GM10266 (cell line): ENCODE results near the gene PPP1R27.

Experiments used
- DNase-seq: peaks from one replicate; pipeline ENCODE4 v3.0.0; 2012; ENCODE audit errors: extremely low spot score
- CTCF ChIP-seq: IDR thresholded peaks from 2 replicates; pipeline ENCODE4 v1.5.1; 2012; ENCODE audit warnings: mild to moderate bottlenecking, low read depth; ENCODE audit not compliant: control insufficient read depth, insufficient read depth; ENCODE audit errors: missing control alignments

The PPP1R27 gene

GRCh38 chr17:81814748-81815645 is 19.9 kb downstream of the PPP1R27 start:
- DNase-seq, result no peak
- TF ChIP-seq CTCF, result no peak

- no peak for TF ChIP-seq CTCF
- no peak for DNase-seq
Measured at GRCh38 chr17:81813861-81814683, 20.8 kb downstream of the PPP1R27 start.

GRCh38 chr17:81813371-81813684 is 21.5 kb downstream of the PPP1R27 start:
- no peak for DNase-seq
- no peak for TF ChIP-seq CTCF

- no peak for DNase-seq
- no peak for TF ChIP-seq CTCF
Measured at GRCh38 chr17:81812571-81813370, 22.1 kb downstream of the PPP1R27 start.

- DNase-seq, result peak; percentile 28
Measured at GRCh38 chr17:81811705-81812570, 22.9 kb downstream of the PPP1R27 start.

More at GRCh38 chr17:81811705-81812570, 22.9 kb downstream of the PPP1R27 start:
- no peak for TF ChIP-seq CTCF
